HG03521 (cell line): ENCODE results near the gene C1QTNF8.

ENCODE experiments used
- ATAC-seq: cut with Tn5 transposase; IDR thresholded peaks from one replicate; pipeline ENCODE4 v1.9.1; 2021; ENCODE audit warnings: mild to moderate bottlenecking, moderate library complexity; ENCODE audit not compliant: unreplicated experiment

The C1QTNF8 gene

GRCh38 chr16:1047801-1048200, 48.2 kb downstream of the C1QTNF8 start:
- ATAC-seq, result no peak

DNA sequence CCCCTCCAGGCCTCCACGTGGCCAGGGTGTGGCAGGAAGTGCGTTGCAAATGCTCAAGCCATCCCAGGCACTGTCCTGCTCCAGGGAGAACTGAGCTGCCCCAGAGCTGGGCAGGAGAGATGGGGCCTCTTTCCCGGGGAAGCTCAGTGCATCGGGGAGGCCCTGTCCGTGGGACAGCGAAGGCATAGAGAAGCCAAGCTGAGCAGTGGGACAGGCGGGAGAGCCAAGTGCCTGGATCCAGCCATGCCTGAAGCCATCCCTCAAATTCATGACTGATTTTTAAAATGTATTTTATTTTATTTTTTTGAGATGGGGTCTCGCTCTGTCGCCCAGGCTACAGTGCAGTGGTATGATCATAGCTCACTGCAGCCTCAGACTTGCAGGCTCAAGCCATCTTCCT, 48.9 kb downstream of the C1QTNF8 start:
- ATAC-seq, result no peak

- ATAC-seq, result no peak
These were observed 49.8 kb downstream of the C1QTNF8 start for GRCh38 chr16:1045993-1046911.

GRCh38 chr16:1045310-1045992, 50.6 kb downstream of the C1QTNF8 start:
- no peak for ATAC-seq

- no peak for ATAC-seq
These were observed 51.4 kb downstream of the C1QTNF8 start for GRCh38 chr16:1044460-1045309.

DNA sequence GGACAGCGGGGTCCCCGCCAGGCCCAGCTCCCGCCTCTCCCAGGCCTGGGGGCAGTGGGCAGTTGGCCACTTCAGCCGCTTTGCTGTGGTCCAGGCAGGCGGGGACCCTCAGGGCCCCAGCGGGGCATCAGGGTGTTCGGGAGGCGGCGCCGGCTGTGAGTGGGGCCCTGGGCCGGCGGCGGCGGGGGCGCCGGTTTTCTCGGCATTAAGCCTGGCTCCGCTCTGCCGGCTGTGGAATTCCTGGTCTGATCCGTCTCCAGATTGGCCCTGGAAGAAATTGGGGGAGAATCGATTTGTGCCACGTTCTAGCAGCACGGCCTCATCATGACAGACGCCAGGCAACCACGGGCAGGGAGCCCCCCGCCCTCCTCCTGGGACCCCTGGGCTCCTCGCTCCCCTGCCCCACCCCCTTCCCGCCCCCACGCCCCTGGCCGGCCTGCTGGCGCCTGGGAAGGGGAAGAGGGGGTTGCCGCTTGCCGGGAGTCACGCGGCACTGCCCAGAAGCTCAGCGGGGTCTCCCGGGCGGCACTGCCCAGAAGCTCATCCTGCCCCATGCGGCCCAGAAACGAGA, 52.1 kb downstream of the C1QTNF8 start:
- ATAC-seq, result no peak

- ATAC-seq, result no peak
These were observed 53.2 kb downstream of the C1QTNF8 start for GRCh38 chr16:1042866-1043265.

DNA sequence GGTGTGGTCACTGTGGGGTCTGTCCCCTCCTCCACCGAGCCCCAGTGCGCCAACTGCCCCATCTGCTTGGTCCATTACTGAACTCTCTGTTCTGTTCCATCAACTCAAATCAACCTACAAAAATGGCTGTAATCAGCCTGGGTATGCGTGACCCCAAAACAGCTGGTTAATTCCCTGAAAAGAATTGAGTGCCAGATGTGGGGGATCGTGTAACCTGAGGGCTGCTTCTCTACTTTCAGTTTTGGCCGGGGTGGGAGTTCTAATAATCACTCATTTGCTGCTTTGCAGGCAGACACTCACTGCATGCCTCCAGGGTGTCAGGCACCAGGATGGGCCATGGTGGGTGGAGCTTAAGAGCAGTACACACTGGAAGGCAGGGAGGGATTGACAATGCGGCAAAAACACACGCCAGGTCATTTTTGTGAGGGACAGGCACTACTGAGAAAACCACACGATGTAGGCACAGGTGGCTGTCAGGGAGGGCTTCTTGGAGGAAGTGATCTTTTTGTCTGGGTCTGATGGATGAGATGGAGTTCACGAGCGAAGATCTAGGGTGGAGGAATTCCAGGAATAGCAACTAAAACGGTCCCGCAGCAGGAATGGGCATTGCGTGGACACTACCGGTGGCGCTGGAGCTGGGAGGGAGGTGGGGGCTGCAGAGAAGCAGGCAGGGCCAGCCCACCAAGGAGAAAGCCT, 53.8 kb downstream of the C1QTNF8 start:
- ATAC-seq, result no peak

DNA sequence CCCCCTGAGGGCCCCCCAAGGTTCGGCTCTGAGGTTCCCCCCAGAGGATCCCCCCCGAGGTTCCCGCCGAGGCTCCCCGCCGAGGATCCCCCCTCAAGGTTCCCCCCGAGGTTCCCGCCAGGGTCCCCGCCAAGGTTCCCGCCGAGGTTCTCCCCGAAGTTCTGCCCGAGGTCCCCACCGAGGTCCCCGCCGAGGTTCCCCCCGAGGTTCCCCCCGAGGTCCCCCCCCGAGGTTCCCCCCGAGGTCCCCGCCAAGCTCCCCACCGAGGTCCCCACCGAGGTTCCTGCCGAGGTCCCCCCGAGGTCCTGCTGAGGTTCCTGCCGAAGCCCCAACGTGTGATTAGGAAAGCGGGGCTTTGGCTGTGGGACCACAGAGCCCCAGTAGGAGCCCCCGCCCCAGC, 55.7 kb downstream of the C1QTNF8 start:
- ATAC-seq, result no peak

DNA sequence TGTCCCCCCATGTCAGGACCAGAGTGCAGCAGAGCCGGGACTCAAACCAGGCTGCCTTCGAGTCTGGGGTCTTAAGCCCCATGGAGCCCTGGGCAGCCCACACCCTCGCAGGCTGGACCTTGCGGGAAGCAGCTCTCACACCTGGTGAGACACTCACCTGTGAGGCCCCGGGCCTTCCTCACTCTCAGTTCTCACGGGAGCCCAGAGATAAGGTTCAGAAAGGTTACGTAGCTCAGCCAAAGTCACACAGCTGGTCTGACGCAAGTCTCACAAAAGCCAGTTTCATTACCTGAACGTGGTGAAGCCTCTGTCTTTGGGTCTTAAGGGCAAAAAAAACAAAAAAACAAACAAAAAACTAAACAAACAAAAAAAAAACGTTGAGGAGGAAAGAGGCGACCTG, 56.3 kb downstream of the C1QTNF8 start:
- no peak for ATAC-seq

- no peak for ATAC-seq
These were observed 57.1 kb downstream of the C1QTNF8 start for GRCh38 chr16:1038932-1039331.
